Endothelial cell of umbilical vein (primary cell): ENCODE data around the gene EEA1.

Source experiments
- EZH2 ChIP-seq: IDR thresholded peaks from 2 replicates; pipeline ENCODE4 v1.6.1; 2012; ENCODE audit warnings: borderline replicate concordance, low read depth, mild to moderate bottlenecking, moderate library complexity, low read length, inconsistent platforms; ENCODE audit not compliant: severe bottlenecking
- FOS ChIP-seq: IDR thresholded peaks from 2 replicates; pipeline ENCODE4 v1.6.1; 2011; ENCODE audit warnings: mild to moderate bottlenecking, low read length, moderate library complexity, borderline replicate concordance; ENCODE audit not compliant: insufficient read depth
- GATA2 ChIP-seq: IDR thresholded peaks from 2 replicates; pipeline ENCODE4 v1.7.0; 2011; ENCODE audit warnings: low read depth, mild to moderate bottlenecking, moderate library complexity, mixed read lengths, low read length; ENCODE audit not compliant: insufficient read length, insufficient read depth
- POLR2A ChIP-seq: IDR thresholded peaks from 2 replicates; pipeline ENCODE4 v1.6.1; 2012; ENCODE audit warnings: low read depth, mild to moderate bottlenecking, control low read depth, low read length
- POLR2AphosphoS5 ChIP-seq: IDR thresholded peaks from 2 replicates; pipeline ENCODE4 v1.6.1; 2012; ENCODE audit warnings: low read depth, mild to moderate bottlenecking, control low read depth, low read length, moderate library complexity; ENCODE audit not compliant: insufficient read depth
- TF ChIP-seq, protein P1 (sequence below), 2 donors: IDR thresholded peaks; 1 replicate in 1 of 2; 2 replicates in 1 of 2; pipeline ENCODE4 v1.5.1; 2011; ENCODE audit warnings: low read length in 2 of 2, mild to moderate bottlenecking in 2 of 2, moderate library complexity in 2 of 2, control low read depth in 1 of 2, inconsistent platforms in 1 of 2, low read depth in 1 of 2; ENCODE audit not compliant: insufficient read depth in 1 of 2; ENCODE audit errors: extremely low read depth in 1 of 2

DNA sequence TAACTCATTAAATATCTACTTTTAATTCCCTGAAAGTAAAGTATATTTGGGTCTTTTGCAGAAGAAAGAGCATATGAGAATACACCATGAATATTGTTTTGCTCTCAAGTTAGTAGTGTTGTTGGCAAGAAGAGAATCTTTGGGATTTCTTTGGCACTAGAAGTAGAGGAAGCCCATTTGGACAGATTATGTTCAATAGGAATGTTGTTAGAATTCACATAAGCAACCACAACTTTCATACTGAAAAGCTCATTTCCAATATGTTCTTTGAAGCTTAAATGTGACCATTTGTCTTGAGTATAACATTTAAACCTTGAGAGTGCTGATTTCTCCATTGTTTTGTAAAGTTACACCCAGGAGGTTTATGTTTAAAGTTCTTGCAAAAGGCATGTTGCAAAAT lies 188.7 kb downstream of the EEA1 start:
- no peak for TF ChIP-seq POLR2AphosphoS5
- TF ChIP-seq EZH2: no peak
- TF ChIP-seq, protein P1, sequence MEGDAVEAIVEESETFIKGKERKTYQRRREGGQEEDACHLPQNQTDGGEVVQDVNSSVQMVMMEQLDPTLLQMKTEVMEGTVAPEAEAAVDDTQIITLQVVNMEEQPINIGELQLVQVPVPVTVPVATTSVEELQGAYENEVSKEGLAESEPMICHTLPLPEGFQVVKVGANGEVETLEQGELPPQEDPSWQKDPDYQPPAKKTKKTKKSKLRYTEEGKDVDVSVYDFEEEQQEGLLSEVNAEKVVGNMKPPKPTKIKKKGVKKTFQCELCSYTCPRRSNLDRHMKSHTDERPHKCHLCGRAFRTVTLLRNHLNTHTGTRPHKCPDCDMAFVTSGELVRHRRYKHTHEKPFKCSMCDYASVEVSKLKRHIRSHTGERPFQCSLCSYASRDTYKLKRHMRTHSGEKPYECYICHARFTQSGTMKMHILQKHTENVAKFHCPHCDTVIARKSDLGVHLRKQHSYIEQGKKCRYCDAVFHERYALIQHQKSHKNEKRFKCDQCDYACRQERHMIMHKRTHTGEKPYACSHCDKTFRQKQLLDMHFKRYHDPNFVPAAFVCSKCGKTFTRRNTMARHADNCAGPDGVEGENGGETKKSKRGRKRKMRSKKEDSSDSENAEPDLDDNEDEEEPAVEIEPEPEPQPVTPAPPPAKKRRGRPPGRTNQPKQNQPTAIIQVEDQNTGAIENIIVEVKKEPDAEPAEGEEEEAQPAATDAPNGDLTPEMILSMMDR (IDR thresholded peaks at IDR 0.05; ENCODE audit: extremely low read depth in 1 of 2, insufficient read depth in 1 of 2, low read depth in 1 of 2, low read length in 2 of 2): no peak
- TF ChIP-seq POLR2A: no peak
- no peak for TF ChIP-seq FOS
- no peak for TF ChIP-seq GATA2
